GM21515 (cell line): Measurements from ENCODE around the gene ZPR1.
"Not testable (repeated sequence)": the region's sequence is repeated elsewhere in the genome, so short reads cannot be mapped to it uniquely, and the experiment has no call there.

Source experiments
- ATAC-seq: cut with Tn5 transposase; IDR thresholded peaks from one replicate; pipeline ENCODE4 v1.9.1; 2021; ENCODE audit not compliant: unreplicated experiment

ZPR1 gene

DNA sequence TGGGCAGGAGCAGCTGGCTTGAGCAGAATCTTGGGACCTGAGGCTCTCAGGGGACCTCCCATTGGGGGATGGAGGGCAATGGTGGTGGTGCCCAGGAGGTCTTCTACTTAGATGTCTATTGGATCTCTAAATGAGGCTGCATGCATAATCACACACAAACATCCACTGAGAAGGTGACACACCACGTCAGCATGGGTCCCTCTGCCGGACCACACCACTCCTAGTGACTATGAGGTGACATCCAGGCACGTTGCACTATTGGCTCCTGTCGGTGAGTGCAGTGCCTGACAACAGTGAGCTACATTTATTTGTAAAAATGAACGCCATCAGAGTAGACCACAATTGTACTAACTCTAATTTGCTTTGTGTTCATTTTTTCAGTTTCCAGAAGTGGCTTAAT, 37.6 kb upstream of the ZPR1 start:
- no peak for ATAC-seq

- ATAC-seq, result no peak
Measured at GRCh38 chr11:116823031-116823843, 35.4 kb upstream of the ZPR1 start, which contains the start of gene APOA4. TSS of gene APOA4 (minus strand) at chr11:116823304. CDS start at chr11:116823191, 113 bp downstream.

DNA sequence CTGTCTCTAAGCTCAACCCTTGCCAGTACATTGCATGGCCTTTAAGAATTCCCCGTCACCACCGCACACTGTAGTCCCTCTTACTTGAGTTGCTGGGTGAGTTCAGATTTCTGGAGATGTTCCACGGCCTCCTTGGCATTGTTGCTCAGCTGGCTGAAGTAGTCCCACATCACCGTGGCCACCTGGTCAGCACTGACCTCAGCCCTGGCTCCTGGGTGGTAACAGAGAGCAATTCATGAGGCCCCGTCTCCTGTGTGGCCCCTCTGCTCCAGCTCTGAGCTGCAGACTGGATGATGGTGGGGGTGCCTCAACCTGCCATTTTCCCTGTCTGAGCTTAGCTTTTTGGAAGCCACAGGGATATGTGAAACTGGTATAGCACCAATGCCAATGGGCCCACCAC, 34.8 kb upstream of the ZPR1 start:
- no peak for ATAC-seq

DNA sequence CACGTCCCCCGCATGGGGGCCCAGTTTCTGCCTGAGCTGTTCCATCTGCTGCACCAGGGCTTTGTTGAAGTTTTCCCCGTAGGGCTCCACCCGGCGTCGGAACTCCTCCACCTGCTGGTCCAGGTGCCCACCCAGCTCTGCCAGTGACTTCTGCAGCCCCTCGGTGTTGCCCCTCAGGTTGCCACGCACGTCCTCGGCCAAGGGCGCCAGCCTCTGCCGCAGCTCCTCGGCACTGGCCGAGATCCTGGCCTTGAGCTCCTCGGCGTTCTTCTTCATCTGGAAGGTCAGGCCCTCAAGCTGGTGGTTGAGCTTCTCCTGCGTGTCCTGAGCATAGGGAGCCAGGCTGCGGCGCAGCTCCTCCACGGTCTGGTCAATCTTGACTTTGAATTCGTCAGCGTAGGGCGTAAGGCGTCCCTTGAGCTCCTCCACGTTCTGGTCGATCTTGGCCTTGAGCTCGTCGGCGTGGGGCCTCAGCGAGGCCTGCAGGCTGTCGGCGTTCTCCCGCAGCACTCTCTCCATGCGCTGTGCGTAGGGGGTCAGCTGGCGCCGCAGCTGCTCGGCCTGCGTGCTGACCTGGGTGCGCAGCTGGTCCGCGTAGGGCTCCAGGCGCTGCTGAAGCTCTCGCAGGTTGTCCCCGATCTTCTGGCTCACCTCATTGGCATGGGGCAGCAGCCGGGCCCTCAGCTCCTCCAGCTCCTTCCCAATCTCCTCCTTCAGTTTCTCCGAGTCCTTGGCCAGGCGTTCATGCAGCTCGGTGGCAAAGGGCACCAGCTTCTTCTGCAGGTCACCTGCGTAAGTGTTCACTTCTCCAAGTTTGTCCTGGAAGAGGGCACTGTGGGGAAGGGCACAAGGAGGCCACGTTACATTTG, 33.5 kb upstream of the ZPR1 start:
- no peak for ATAC-seq

- no peak for ATAC-seq
Measured at GRCh38 chr11:116819049-116819448, 31.2 kb upstream of the ZPR1 start.

DNA sequence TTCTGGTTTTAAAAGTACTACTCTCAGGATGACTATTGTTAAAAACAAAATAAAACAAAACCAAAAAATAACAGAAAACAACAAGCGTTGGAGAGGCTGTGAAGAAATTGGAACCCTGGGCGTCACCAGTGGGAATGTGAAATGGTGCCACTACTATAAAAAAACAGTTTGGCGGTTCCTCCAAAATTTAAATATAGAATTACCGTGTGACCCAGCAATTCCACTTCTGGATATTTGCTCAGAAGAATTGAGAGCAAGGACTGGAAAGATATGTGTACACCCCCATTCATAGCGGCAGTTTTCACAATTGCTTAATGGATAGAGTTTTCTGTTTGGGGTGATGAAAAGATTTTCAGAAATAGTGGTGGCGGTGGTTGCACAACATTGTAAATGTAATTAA, 26.7 kb upstream of the ZPR1 start:
- ATAC-seq, result no peak

DNA sequence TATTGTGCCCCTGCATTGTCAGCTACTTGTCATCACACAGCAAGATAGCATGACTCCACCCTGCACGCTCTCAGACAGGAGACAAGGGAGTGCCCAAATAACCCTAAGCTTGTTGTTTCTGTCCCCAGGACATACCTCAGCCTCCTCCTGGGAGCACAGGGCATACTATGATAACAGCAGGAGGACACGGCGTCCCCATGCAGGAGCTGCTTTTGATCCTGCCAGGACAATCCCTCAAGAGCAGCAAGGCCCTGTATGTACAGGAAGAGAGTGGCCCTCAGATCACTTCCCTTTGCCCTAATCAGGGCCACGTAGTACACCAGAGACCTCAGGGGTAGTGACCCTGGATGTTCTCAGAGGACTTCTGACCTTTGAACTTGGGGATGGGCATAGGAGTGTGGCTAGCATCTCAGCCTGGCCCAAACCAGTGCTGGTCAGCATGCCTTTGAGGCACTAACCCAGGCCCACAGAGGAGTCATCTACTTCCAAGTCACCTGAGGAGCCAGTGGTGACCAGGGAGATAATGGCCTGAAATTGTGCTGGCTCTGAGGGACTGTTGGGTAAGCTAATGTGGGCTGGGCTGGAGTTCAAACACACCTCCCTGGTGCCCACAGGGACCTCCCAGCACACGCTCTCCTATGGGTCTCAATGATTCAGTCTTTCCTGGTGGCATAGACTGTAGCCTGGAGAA, 26.1 kb upstream of the ZPR1 start:
- no peak for ATAC-seq

DNA sequence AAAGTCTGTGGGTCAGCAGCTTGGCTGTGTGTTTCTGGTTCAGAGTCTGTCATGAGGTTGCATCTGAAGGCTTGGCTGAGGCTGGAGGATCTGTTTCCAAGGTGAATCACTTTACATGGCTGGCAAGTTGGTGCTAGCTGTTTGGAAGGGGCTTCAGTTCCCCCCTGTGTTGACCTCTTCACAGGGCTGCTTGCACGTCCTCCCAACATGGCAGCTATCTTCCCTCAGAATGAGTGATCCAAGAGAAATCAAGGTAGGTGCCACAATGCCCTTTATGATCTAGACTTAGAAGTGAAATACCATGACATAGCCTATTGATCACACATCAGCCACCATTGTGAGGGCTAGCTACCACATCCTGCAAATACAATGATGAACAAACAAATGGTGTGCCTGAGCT, 25.3 kb upstream of the ZPR1 start:
- no peak for ATAC-seq

- no peak for ATAC-seq
Measured at GRCh38 chr11:116812109-116812508, 24.3 kb upstream of the ZPR1 start.

DNA sequence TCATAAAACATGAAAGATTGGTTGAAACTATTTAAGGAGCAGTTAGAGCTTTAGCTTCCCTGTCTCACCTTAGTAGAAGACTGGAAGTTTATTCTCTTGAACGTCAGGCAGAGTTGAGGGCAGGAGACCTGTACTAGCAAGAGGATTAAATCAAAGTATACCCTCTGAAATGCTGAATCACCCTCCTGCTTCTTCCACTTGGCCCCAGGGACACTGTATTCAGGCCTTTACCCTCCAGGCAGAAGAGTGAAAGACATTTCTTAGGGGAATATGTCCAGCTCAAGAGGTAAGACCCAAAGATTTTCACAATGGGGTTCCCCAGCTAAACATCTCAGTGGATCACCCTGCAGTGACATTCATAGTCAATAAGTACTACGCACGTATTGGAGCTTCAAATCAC, 23.4 kb upstream of the ZPR1 start:
- ATAC-seq, result no peak

- no peak for ATAC-seq
Measured at GRCh38 chr11:116808262-116809175, 20.7 kb upstream of the ZPR1 start.

- no peak for ATAC-seq
Measured at GRCh38 chr11:116807601-116808261, 19.9 kb upstream of the ZPR1 start.

GRCh38 chr11:116804001-116804400, 16.2 kb upstream of the ZPR1 start:
- ATAC-seq, result no peak

DNA sequence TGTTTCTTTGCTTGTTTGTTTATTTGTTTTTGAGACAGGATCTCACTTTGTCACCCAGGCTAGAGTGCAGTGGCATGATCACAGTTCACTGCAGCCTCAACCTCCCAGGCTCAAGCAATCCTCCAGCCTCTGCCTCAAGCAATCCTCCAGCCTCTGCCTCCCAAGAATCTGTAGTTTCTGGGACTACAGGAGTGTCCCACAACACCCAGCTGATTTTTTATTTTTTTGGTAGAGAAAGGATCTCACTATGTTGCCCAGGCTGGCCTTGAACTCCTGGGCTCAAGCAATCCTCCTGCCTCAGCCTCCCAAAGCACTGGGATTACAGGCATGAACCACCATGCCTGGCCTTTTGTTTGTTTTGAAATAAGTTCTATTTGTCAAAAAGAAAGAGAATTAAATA, 13.8 kb upstream of the ZPR1 start:
- ATAC-seq, result not testable (repeated sequence)

DNA sequence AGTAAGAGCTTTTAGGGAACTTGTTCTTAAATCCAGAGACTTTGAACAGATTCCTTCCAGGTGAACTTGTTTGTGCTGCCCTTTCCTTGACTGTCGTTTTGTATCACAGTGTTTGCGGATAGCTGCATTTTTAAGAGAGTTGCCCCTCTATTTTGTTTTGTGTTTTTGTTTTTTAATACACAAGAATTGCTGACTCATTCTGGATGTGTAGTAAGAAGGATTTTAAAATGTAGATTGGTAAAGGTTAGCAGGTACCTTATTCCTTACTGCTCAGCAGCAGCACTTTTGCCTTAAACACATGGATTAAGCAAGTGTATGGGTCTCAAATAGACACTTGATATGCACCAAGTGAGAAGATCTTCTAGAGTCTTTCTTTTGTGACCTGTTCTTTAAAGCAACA, 12.8 kb upstream of the ZPR1 start:
- no peak for ATAC-seq

DNA sequence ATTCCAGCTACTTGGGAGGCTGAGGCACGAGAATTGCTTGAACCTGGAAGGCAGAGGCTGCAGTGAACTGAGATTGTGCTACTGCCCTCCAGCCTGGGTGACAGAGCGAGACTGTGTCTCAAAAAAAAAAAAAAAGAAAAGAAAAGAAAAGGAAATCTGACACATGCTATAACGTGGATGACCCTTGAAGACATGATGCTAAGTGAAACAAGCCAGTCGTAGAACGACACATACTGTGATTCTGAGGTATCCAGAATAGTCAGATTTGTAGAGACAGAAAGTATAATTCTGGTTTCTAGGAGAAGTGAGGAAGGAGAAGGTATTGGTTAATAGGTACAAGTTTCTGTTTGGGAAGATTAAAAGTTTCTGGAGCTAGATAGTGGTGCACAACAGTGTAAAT, 10.5 kb upstream of the ZPR1 start:
- no peak for ATAC-seq

- no peak for ATAC-seq
Measured at GRCh38 chr11:116797816-116798215, 10.0 kb upstream of the ZPR1 start.

- no peak for ATAC-seq
Measured at GRCh38 chr11:116796548-116796947, 8.7 kb upstream of the ZPR1 start.

DNA sequence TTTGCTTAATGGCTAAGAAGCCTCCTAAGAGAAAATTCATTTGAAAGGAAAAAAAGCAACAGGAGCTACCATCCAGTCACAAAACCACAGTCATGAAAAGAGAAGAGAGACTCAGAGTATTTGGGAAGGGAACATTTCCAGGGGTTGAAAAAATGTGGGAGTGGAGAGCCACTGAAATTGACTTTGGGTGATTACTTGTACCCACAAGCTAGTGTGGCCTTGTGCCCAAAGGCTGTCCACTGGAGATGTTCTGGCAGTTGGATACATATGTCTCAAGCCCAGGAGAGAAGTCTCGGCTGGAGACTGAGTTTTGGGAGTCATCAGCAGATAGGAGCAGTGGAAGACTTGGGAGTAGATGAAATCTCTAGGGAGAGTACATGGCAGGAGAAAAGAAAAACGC, 7.0 kb upstream of the ZPR1 start:
- no peak for ATAC-seq

- ATAC-seq, result no peak
Measured at GRCh38 chr11:116793772-116794097, 5.9 kb upstream of the ZPR1 start.
